ENCODE data around the gene SLC10A7. TPM values are rescaled to one million over a fixed set of nuclear protein-coding genes. Genes with fewer than 3 reads are reported as not detected.

SLC10A7 gene
- total and polyA plus RNA-seq, 2 donors (not counting 1 experiment from before 2014, with no cell fraction given) = 7.4 to 12.6 TPM

- no peak overlapping the region for H2AFZ ChIP-seq (ENCODE audit: low read length)
- H3K79me2 ChIP-seq (ENCODE audit: control insufficient read depth, insufficient read depth, low read length) = no peaks in the 10 kb centered on the region
- no peaks in the 10 kb centered on the region for H3K4me1 ChIP-seq (ENCODE audit: control insufficient read depth, extremely low read depth, insufficient read depth, low read length)
- no peaks in the 10 kb centered on the region for H3K27me3 ChIP-seq (ENCODE audit: control insufficient read depth, insufficient read depth, low read length)
- no peak overlapping the region for H3K4me3 ChIP-seq (replicated peaks in 1 of 4; ENCODE audit: control extremely low read depth in 1 of 4, insufficient read depth in 1 of 4, low read depth in 3 of 4, low read length in 4 of 4)
- no peak overlapping the region for H3K4me2 ChIP-seq (ENCODE audit: extremely low read depth, insufficient read depth, low read length)
- H4K20me1 ChIP-seq (ENCODE audit: control insufficient read depth, extremely low read depth, insufficient read depth, low read length) = no peaks in the 10 kb centered on the region
- no peak overlapping the region for H3K27ac ChIP-seq (ENCODE audit: insufficient read depth, low read length)
- peak in 1 of 2 donors; percentile 79 for DNase-seq (ENCODE audit: low read depth in 2 of 2)
- H3K36me3 ChIP-seq (ENCODE audit: control insufficient read depth, insufficient read depth, low read length) = no peaks in the 10 kb centered on the region
- H3K9ac ChIP-seq (ENCODE audit: insufficient read depth, low read length) = no peak overlapping the region
- H3K9me3 ChIP-seq (ENCODE audit: control insufficient read depth, insufficient read depth, low read depth, low read length) = no peaks in the 10 kb centered on the region
- TF ChIP-seq EZH2 (IDR thresholded peaks at IDR 0.05; ENCODE audit: low read length, missing control alignments) = no peak
- TF ChIP-seq CTCF (conservative IDR thresholded peaks at IDR 0.05 in 1 of 2, IDR thresholded peaks at IDR 0.05 in 1 of 2; ENCODE audit: low read depth in 1 of 2, low read length in 2 of 2) = no peak
These were observed 212.8 kb downstream of the SLC10A7 start for GRCh38 chr4:146308951-146309350.

- H3K27me3 ChIP-seq (ENCODE audit: control insufficient read depth, insufficient read depth, low read length) = no peaks in the 10 kb centered on the region
- H4K20me1 ChIP-seq (ENCODE audit: control insufficient read depth, extremely low read depth, insufficient read depth, low read length) = no peaks in the 10 kb centered on the region
- no peaks in the 10 kb centered on the region for H3K9me3 ChIP-seq (ENCODE audit: control insufficient read depth, insufficient read depth, low read depth, low read length)
- no peak overlapping the region for H3K27ac ChIP-seq (ENCODE audit: insufficient read depth, low read length)
- H3K4me2 ChIP-seq (ENCODE audit: extremely low read depth, insufficient read depth, low read length) = no peak overlapping the region
- no peak overlapping the region for H3K4me3 ChIP-seq (replicated peaks in 1 of 4; ENCODE audit: control extremely low read depth in 1 of 4, insufficient read depth in 1 of 4, low read depth in 3 of 4, low read length in 4 of 4)
- no peak overlapping the region for H2AFZ ChIP-seq (ENCODE audit: low read length)
- no peaks in the 10 kb centered on the region for H3K79me2 ChIP-seq (ENCODE audit: control insufficient read depth, insufficient read depth, low read length)
- no peak overlapping the region for H3K9ac ChIP-seq (ENCODE audit: insufficient read depth, low read length)
- H3K4me1 ChIP-seq (ENCODE audit: control insufficient read depth, extremely low read depth, insufficient read depth, low read length) = no peaks in the 10 kb centered on the region
- DNase-seq (ENCODE audit: low read depth in 2 of 2) = no peak
- no peaks in the 10 kb centered on the region for H3K36me3 ChIP-seq (ENCODE audit: control insufficient read depth, insufficient read depth, low read length)
- TF ChIP-seq CTCF (conservative IDR thresholded peaks at IDR 0.05 in 1 of 2, IDR thresholded peaks at IDR 0.05 in 1 of 2; ENCODE audit: low read depth in 1 of 2, low read length in 2 of 2) (no peak), EZH2 (IDR thresholded peaks at IDR 0.05; ENCODE audit: low read length, missing control alignments) (no peak)
These were observed 218.9 kb downstream of the SLC10A7 start for GRCh38 chr4:146302822-146303221.

- DNase-seq (ENCODE audit: low read depth in 2 of 2) = no peak
These were observed 222.1 kb downstream of the SLC10A7 start for GRCh38 chr4:146299607-146300006.

More at GRCh38 chr4:146299607-146300006, 222.1 kb downstream of the SLC10A7 start:
- no peaks in the 10 kb centered on the region for H3K36me3 ChIP-seq (ENCODE audit: control insufficient read depth, insufficient read depth, low read length)
- H3K4me3 ChIP-seq (replicated peaks in 1 of 4; ENCODE audit: control extremely low read depth in 1 of 4, insufficient read depth in 1 of 4, low read depth in 3 of 4, low read length in 4 of 4) = no peak overlapping the region
- no peak overlapping the region for H2AFZ ChIP-seq (ENCODE audit: low read length)
- TF ChIP-seq EZH2 (IDR thresholded peaks at IDR 0.05; ENCODE audit: low read length, missing control alignments) (no peak), CTCF (conservative IDR thresholded peaks at IDR 0.05 in 1 of 2, IDR thresholded peaks at IDR 0.05 in 1 of 2; ENCODE audit: low read depth in 1 of 2, low read length in 2 of 2) (no peak)
- no peak overlapping the region for H3K27ac ChIP-seq (ENCODE audit: insufficient read depth, low read length)
- no peaks in the 10 kb centered on the region for H3K27me3 ChIP-seq (ENCODE audit: control insufficient read depth, insufficient read depth, low read length)
- no peak overlapping the region for H3K9ac ChIP-seq (ENCODE audit: insufficient read depth, low read length)
- H3K4me1 ChIP-seq (ENCODE audit: control insufficient read depth, extremely low read depth, insufficient read depth, low read length) = no peaks in the 10 kb centered on the region
- H4K20me1 ChIP-seq (ENCODE audit: control insufficient read depth, extremely low read depth, insufficient read depth, low read length) = no peaks in the 10 kb centered on the region
- H3K4me2 ChIP-seq (ENCODE audit: extremely low read depth, insufficient read depth, low read length) = no peak overlapping the region
- H3K9me3 ChIP-seq (ENCODE audit: control insufficient read depth, insufficient read depth, low read depth, low read length) = no peaks in the 10 kb centered on the region
- H3K79me2 ChIP-seq (ENCODE audit: control insufficient read depth, insufficient read depth, low read length) = no peaks in the 10 kb centered on the region
